ENCODE results near the gene ZNF182.
"Not testable (repeated sequence)": the region's sequence is repeated elsewhere in the genome, so short reads cannot be mapped to it uniquely, and the experiment has no call there.

ZNF182 gene

GRCh38 chrX:48003758-48004457, at the start of gene ZNF182:
Gene ZNF182, minus strand, starts transcription at chrX:48003989. Its CDS starts 1,380 bp downstream, at chrX:48002609.
- peak; percentile 16 to 91 (median 75) for DNase-seq

GRCh38 chrX:48046846-48047245, 43.1 kb upstream of the ZNF182 start:
- no peak for DNase-seq

DNA sequence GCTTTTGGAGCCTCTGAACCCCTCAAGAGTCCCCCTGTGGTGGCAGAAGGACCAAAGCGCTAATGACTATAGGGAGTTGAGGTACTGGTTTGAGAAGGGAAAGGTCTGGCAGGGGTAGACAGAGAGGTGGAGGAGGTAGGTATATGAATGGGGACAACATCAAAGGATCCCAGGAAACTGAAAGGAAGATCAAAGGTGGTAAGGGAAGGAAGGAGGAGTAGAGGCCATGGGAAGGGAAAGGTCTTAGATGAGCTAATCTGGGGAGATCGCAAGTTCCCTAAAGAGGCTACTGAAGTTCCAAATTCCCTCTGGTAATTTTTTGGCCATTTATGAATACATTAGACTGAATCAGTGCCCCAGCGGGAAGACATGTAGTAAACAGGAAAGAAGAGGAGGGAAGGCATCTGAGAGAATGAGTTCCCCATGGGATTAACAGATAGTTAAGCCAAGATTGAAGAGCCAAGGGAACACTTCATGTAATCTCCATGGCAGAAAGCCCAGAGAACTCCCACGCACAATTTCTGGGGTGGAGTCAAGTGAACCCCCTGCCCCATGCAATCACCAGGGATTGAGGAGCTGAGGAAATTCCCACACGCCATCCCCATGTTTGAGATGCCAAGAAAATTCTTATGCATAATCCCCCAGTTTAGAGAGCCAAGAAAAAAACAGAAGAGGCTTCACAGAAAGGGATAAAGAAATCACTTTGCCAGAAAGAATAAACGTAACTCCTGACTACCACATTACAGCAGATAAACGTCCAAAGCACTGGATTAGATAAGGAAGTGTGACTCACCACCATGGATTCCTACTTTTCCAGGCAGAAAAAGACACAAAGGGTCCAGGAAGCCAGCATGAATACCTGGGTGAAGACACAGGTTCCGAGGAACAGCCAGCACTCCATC, 41.9 kb upstream of the ZNF182 start:
- no peak for DNase-seq

DNA sequence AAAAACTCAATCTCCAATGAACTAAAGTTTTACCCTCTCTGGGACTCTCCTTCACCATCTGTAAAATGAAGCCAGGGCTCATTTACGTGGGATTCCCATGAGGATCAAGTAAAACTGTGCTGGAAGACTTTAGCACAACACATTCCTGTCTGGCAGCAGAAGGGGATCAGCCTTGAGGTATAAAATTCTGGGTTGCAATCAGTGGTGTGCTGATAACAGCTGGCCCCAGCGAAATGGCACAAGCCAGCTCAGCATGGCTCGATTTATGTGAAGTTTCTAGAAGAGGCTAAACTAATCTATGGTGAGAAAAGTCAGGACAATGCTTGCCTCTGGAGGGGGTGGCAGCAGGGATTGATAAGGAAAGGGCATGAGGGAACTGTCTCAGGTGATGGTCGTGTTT, 39.3 kb upstream of the ZNF182 start:
- no peak for DNase-seq

- no peak for DNase-seq
Observed at GRCh38 chrX:48035891-48036290, 32.1 kb upstream of the ZNF182 start.

DNA sequence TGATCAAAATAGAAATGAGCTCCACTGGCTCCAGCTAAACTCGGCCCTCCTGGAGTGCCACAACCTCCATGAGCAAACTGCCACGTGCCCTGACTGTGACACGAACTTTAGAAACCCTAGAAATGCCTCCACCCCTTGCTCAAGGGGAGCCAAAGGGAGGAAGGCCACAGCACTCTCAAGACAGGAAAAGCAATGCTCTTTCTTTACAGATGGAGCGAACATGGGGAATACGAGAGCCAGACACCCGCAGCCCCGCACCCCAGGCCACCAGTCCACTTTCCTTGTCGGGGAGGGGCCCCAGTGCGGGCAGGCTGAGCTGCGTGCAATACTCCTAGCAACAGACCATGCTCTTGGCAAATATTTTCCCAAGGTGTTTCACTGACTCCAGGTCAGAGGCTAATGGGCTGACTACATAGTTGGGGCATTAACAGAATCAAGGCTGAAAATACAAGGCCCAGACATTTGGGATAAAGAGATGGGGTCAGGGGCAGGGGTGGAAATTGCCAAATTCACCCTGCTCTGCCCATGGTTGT, 26.9 kb upstream of the ZNF182 start:
- DNase-seq = not testable (repeated sequence)

DNA sequence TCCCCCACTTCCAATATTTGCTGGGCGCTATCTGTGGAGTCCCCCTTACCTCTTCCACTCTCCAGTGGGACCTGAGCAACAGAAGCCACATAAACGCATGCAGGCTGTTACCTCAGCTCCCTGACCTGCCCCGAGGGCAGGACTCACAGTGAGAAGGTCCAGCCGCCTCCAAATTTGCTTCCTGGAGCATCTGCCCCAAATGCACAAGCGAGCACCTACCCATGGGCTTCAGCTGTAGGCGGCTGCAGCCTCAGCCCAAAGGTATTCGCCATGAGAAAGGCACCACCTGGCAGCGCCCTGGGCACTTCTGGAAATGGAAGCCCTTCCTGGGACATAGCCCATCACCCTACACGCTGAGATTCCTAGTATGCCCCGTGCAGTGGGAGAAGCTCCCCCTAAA, 26.4 kb upstream of the ZNF182 start:
- DNase-seq = no peak

- DNase-seq = no peak
Observed at GRCh38 chrX:48028091-48028490, 24.3 kb upstream of the ZNF182 start.

- not testable (repeated sequence) for DNase-seq
Observed at GRCh38 chrX:48027545-48027944, 23.8 kb upstream of the ZNF182 start.

GRCh38 chrX:48025561-48025960, 21.8 kb upstream of the ZNF182 start:
- DNase-seq = peak in 38 of 56 donors; percentile 0 to 51 (median 8)

DNA sequence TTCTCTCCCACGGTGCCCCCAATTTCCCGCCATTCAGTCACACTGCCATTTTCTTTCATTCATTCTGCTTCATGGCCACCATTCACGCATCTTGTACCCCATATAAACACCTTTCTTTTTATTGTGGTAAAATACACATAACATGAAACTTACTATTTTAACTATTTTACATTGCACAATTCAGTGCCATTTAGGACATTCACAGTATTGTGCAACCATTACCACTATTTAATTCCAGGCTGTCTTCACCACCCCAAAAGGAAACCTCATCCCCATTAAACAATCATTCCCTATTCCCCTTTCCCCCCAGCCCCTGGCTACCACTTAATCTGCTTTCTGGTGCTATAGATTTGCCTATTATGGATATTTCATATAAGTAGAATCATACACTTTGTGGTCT, 18.9 kb upstream of the ZNF182 start:
- no peak for DNase-seq

DNA sequence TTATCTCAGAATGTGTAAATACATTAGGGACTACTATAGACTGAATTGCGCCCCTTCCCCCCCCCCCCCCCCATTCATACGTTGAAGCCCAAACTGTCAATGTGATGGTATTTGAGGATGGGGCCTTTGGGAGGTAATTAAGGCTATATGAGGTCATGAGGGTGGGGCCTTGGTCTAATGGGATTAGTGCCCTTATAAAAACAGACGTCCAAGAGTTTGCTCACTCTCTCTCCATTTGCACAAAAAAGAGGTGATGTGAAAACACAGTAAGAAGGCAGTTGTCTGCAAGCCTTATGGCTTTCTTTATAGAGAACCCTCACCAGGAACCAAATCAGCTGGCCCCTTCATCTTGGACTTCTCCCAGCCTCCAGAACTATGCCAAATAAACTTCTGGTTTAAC, 18.3 kb upstream of the ZNF182 start:
- no peak for DNase-seq

- peak in 51 of 56 donors; percentile 14 to 88 (median 67) for DNase-seq
Observed at GRCh38 chrX:48021026-48021900, 17.5 kb upstream of the ZNF182 start.

DNA sequence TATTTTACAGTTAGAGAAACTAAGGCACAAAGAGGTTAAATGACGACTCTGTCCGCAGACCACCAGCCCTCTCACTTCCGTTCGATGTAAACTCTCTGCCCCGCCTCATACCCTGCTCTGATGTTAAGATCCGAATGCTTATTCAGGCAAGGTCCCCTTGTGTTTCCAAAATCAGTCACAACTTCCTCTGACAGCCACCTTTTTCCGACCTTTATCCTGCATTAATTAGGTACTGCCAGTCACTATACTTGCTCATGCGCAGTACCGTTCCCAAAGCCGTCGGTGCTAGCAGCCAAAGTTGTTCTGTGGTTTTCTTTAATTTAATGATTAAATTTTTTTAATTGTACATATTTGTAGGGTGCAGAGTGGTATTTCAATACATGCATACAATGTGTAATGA, 16.7 kb upstream of the ZNF182 start:
- DNase-seq = peak in 1 of 56 donors; percentile 1

- DNase-seq = not testable (repeated sequence)
Observed at GRCh38 chrX:48019892-48020291, 16.1 kb upstream of the ZNF182 start.

GRCh38 chrX:48016583-48017310, 13.0 kb upstream of the ZNF182 start:
- DNase-seq = not testable (repeated sequence)

DNA sequence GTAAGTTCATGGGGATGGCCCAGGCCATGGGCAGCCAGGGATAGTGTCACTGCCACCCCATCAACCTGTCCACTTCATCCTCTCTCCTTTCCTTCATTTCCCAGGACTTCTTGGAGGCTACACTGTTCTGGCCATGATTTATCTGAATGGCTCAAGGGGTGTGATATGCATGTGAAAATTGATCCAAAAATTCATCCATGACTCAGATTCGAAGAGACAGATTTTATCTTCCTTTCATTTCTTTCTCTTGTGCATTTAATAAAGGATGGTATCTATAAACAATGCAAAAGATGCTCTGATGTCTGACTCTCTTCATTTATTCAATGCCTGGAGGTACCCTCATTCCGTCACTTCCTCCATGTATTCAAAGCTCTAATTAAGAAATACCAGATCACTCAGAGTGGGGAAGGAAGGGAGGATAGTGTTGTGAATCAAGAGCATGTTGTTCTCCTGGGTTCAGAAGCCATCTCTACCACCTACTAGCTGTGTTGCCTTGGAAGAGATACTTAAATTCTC, 5.7 kb upstream of the ZNF182 start:
- not testable (repeated sequence) for DNase-seq

- not testable (repeated sequence) for DNase-seq
Observed at GRCh38 chrX:48006688-48007087, 2.9 kb upstream of the ZNF182 start, which contains the start of gene SPACA5. Gene SPACA5, plus strand, starts transcription at chrX:48006988. Its CDS starts 815 bp downstream, at chrX:48007803.

DNA sequence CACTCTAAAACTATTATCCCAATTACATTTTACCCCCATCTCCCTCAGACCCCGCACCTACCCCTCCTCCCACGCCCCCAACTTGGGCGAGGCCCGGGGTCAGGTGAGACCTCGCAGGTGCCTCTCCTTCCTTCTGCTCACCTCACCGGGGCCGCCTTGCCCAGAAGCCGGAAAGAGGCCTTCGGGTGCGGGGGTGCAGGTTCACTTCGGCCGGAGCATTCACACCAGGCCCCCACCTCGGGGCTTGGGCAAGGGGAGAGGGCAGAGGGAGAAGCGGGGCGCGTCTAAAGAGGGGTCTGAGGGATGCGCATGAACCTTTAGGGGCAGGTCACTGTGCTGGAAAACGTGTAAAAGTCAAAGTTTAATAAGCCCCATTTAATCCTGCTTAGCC, 427 bp downstream of the ZNF182 start:
- peak in 6 of 56 donors; percentile 0 to 15 (median 4) for DNase-seq

DNA sequence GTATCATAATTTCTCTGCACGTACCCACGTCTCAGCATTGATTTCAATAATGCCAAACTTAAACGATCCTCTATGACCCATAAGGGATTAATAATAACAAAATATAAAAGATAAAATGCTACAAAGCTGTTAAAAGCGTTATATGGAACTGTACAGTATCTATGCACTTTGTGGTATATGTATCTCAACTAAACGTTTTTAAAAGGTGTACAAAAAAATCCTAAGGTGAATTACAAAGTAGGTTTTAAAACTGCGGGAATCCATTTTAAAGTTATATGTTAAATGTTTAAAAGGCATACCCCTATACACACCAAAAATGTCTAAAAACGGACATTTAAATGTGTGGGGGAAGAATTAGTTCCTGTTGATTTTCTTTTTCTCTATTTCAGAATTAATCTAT, 860 bp downstream of the ZNF182 start:
- no peak for DNase-seq

All from nucleus accumbens (tissue), 56 donors.